GM23338 (cell line): ENCODE results near the gene ATAD2B.

Source experiments
- JUNB ChIP-seq: IDR thresholded peaks from one replicate; pipeline ENCODE4 v1.6.1; 2016; ENCODE audit warnings: antibody characterized with exemption; ENCODE audit not compliant: unreplicated experiment
- TF ChIP-seq, protein P1 (sequence below), 2 experiments: fragments of 200-600 bp in 1 of 2; sonication (generic) in 1 of 2; conservative IDR thresholded peaks; 2 replicates each; pipeline versions ENCODE4 v1.5.1 to v1.6.1; 2016 to 2017; ENCODE audit warnings: antibody characterized with exemption in 2 of 2, low read depth in 2 of 2, mild to moderate bottlenecking in 2 of 2, moderate library complexity in 1 of 2

DNA sequence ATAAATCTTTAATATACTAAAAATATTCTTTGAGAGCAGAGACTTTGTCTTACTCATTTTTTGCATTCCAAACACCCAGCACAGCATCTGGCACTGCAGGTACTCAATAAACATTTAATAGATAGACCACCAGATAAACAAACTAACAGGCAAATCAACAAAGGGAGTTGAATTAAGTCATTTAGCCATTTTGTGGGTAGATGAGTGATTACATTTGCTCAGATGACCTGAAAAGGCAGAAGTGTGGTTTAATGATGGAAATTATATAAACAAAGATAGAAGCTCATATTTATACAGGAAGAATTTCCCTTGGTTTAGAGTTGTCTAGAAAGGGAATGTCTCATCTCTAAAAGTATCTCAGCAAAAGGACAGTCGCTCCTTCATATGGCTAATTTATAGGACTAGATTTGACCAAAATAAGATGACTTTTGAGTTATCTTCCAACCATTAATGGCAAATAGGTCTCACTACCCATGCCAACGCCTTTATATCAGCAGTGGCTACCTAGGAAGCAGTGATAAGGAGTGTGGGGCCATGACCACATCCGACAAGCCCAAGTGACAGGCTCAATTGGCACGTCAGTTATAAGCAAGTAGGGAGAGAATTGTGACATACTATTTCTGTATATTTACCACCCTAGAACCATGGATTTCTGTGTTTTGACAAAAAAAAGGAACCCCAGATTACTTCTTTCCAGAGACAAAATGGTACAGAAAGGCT, 173.5 kb downstream of the ATAD2B start:
- TF ChIP-seq, protein P1, sequence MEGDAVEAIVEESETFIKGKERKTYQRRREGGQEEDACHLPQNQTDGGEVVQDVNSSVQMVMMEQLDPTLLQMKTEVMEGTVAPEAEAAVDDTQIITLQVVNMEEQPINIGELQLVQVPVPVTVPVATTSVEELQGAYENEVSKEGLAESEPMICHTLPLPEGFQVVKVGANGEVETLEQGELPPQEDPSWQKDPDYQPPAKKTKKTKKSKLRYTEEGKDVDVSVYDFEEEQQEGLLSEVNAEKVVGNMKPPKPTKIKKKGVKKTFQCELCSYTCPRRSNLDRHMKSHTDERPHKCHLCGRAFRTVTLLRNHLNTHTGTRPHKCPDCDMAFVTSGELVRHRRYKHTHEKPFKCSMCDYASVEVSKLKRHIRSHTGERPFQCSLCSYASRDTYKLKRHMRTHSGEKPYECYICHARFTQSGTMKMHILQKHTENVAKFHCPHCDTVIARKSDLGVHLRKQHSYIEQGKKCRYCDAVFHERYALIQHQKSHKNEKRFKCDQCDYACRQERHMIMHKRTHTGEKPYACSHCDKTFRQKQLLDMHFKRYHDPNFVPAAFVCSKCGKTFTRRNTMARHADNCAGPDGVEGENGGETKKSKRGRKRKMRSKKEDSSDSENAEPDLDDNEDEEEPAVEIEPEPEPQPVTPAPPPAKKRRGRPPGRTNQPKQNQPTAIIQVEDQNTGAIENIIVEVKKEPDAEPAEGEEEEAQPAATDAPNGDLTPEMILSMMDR (conservative IDR thresholded peaks at IDR 0.05; ENCODE audit: low read depth in 2 of 2), result no peak
- no peak for TF ChIP-seq JUNB
